ENCODE results near the gene DCAF11. TPM values are rescaled to one million over a fixed set of nuclear protein-coding genes. Genes with fewer than 3 reads are reported as not detected.

Gene DCAF11
- total and polyA plus RNA-seq, 10 donors = 28.7 to 110 (median 76.7) TPM

- H3K27me3 ChIP-seq (replicated peaks in 1 of 7) = no peaks in the 10 kb centered on the region
- H3K9me3 ChIP-seq = no peaks in the 10 kb centered on the region
- H3K27ac ChIP-seq = peak overlapping the region in 3 of 8 donors; percentile 97 to 100 (median 99)
- TF ChIP-seq POLR2AphosphoS5 (IDR thresholded peaks at IDR 0.05) (no peak), CTCF (IDR thresholded peaks at IDR 0.05 in 8 of 11, conservative IDR thresholded peaks at IDR 0.05 in 3 of 11) (no peak), POLR2A (IDR thresholded peaks at IDR 0.05) (no peak)
- H3K4me1 ChIP-seq = peaks cover 10 to 48% (median 27%) of the 10 kb centered on the region in 6 donors
- intact Hi-C loops (cut with DNase I; ENCODE audit: low total_unique reads) = no loop called here
- DNase-seq = peak; percentile 36
- peaks cover 0 to 52% (median 36%) of the 10 kb centered on the region in 6 donors for H3K36me3 ChIP-seq
- 91 to 97% (median 96%) methylated on average over 8 of the region's 8 CpGs for WGBS, 5 donors
- H3K4me3 ChIP-seq = no peak overlapping the region
These were observed 17.9 kb upstream of the DCAF11 start for GRCh38 chr14:24096545-24097181.

- no peak for TF ChIP-seq POLR2A (IDR thresholded peaks at IDR 0.05)
- TF ChIP-seq POLR2AphosphoS5 (IDR thresholded peaks at IDR 0.05) = no peak
- TF ChIP-seq CTCF (IDR thresholded peaks at IDR 0.05 in 8 of 11, conservative IDR thresholded peaks at IDR 0.05 in 3 of 11) = no peak
- intact Hi-C loops (cut with DNase I; ENCODE audit: low total_unique reads) = no loop called here
These were observed 16.2 kb upstream of the DCAF11 start for GRCh38 chr14:24098229-24098926.

GRCh38 chr14:24098927-24099813 is 15.4 kb upstream of the DCAF11 start:
- no peaks in the 10 kb centered on the region for H3K27me3 ChIP-seq (replicated peaks in 1 of 7)
- no peak for TF ChIP-seq POLR2A (IDR thresholded peaks at IDR 0.05)
- peaks cover 0 to 77% (median 52%) of the 10 kb centered on the region in 6 donors for H3K36me3 ChIP-seq
- intact Hi-C loops (cut with DNase I; ENCODE audit: low total_unique reads) = no loop called here
- H3K9me3 ChIP-seq = no peaks in the 10 kb centered on the region
- peaks cover 6 to 31% (median 15%) of the 10 kb centered on the region in 6 donors for H3K4me1 ChIP-seq
- no peak overlapping the region for H3K27ac ChIP-seq
- 92 to 96% (median 94%) methylated on average over 10 to 17 of the region's 17 CpGs for WGBS, 5 donors
- DNase-seq = peak; percentile 74
- H3K4me3 ChIP-seq = no peak overlapping the region

More at GRCh38 chr14:24098229-24098926, 16.2 kb upstream of the DCAF11 start:
- no peaks in the 10 kb centered on the region for H3K9me3 ChIP-seq
- peaks cover 9 to 37% (median 21%) of the 10 kb centered on the region in 6 donors for H3K4me1 ChIP-seq
- H3K27ac ChIP-seq = no peak overlapping the region
- no peaks in the 10 kb centered on the region for H3K27me3 ChIP-seq (replicated peaks in 1 of 7)
- 94 to 98% (median 96%) methylated on average over 16 of the region's 16 CpGs for WGBS, 5 donors
- peaks cover 0 to 69% (median 45%) of the 10 kb centered on the region in 6 donors for H3K36me3 ChIP-seq
- H3K4me3 ChIP-seq = no peak overlapping the region
- DNase-seq = peak; percentile 64

- 77 to 88% (median 82%) methylated on average over 4 of the region's 4 CpGs for WGBS, 5 donors
- Histone ChIP-seq H3K9me3 (no peaks in the 10 kb centered on the region), H3K4me3 (no peak overlapping the region), H3K4me1 (peaks cover 6 to 22% (median 8%) of the 10 kb centered on the region in 6 donors), H3K27me3 (replicated peaks in 1 of 7) (no peaks in the 10 kb centered on the region), H3K36me3 (peaks cover 0 to 88% (median 52%) of the 10 kb centered on the region in 6 donors), H3K27ac (no peak overlapping the region)
- intact Hi-C loops (cut with DNase I; ENCODE audit: low total_unique reads) = no loop called here
- TF ChIP-seq POLR2AphosphoS5 (IDR thresholded peaks at IDR 0.05) = no peak
- DNase-seq = peak; percentile 40
These were observed 14.2 kb upstream of the DCAF11 start for GRCh38 chr14:24100197-24100981.
